ENCODE data around the gene LHFPL5.

The LHFPL5 gene

DNA sequence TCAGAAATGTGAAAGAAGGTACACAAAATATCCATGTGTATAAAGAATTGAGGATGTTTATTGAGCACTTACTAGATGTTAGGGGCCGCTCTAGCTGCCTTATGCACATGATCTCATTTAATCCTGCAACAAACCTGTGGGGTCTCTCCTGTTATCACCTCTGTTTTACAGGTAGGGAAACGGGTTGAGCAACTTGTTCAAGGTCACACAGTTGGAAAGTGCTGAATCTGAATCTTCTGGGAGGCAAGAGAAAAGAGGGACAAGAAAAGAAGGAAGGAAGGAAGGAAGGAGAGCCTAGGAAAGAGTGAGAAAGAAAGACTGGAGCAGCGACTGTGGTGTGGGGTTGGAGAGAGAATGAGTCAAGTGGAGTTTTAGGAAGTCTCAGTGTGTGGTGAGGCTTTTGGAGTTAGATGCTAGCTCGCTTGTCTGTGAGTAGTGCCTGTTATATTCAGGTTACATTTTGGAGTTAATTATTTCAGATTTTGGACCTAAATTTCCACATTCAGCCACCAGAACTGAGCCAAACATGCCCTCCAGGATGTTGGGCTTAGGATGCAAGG is 16.6 kb upstream of the LHFPL5 start:
- DNase-seq (ENCODE audit: low read depth) = no peak
- TF ChIP-seq CTCF (IDR thresholded peaks at IDR 0.05; ENCODE audit: low read depth, low read length, missing control alignments) = no peak
- no peak overlapping the region for H3K4me3 ChIP-seq (ENCODE audit: low read depth, low read length)

DNA sequence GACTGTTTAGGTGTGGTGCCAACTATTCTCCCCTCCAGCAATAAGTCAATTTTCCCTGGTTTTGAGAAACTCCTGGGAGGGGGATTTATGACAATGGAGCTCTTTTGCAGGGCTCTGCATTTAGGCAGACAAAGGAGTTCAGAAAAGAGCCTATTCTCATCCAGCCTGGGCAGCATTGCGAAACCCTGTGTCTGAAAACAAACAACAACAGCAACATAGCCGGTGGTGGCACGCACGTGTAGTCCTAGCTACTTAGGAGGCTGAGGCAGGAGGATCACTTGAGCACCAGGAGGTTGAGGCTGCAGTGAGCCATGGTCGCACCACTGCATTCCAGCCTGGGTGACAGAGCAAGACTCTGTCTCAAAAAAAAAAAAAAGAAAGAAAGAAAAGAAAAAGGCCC is 14.5 kb upstream of the LHFPL5 start:
- TF ChIP-seq CTCF (IDR thresholded peaks at IDR 0.05; ENCODE audit: low read depth, low read length, missing control alignments) = no peak
- no peak overlapping the region for H3K4me3 ChIP-seq (ENCODE audit: low read depth, low read length)
- no peak for DNase-seq (ENCODE audit: low read depth)

- no peak for DNase-seq (ENCODE audit: low read depth)
- TF ChIP-seq CTCF (IDR thresholded peaks at IDR 0.05; ENCODE audit: low read depth, low read length, missing control alignments) = no peak
- no peak overlapping the region for H3K4me3 ChIP-seq (ENCODE audit: low read depth, low read length)
These were observed 10.4 kb upstream of the LHFPL5 start for GRCh38 chr6:35794536-35795452.

DNA sequence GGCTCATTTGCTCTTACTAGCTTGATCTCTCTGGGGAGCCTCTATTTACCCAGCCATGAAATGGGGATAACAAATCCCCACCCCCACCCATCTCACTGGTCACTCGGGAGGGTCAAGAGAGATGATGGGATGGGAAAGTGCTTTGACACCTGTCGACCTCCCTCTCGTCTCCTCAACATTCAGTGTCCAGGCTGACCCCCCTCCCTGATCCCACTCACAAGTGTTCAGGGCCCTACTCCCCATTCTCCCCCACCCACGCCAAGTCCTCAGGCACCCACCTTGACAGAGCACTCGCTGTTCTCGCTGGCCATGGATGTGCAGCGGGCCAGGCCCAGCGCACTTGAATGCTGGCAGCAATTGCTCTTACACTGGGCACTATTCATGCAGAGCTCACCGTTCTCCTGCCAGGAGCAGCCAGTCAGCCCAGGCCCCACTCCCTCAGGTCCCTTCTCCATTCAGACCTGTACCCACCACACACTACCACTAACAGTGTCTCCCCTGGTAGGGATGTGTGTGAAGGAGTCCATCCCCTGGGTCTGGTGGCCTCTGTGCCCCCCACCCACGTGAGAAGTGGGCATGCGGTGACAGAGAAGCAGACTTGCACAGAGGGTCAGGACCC is 9.6 kb upstream of the LHFPL5 start:
- TF ChIP-seq CTCF (IDR thresholded peaks at IDR 0.05; ENCODE audit: low read depth, low read length, missing control alignments) = no peak
- H3K4me3 ChIP-seq (ENCODE audit: low read depth, low read length) = no peak overlapping the region
- DNase-seq (ENCODE audit: low read depth) = no peak

- no peak for DNase-seq (ENCODE audit: low read depth)
- no peak overlapping the region for H3K4me3 ChIP-seq (ENCODE audit: low read depth, low read length)
- no peak for TF ChIP-seq CTCF (IDR thresholded peaks at IDR 0.05; ENCODE audit: low read depth, low read length, missing control alignments)
These were observed 8.9 kb upstream of the LHFPL5 start for GRCh38 chr6:35796236-35796635.

GRCh38 chr6:35797837-35798526 is 7.2 kb upstream of the LHFPL5 start:
- TF ChIP-seq CTCF (IDR thresholded peaks at IDR 0.05; ENCODE audit: low read depth, low read length, missing control alignments) = no peak
- H3K4me3 ChIP-seq (ENCODE audit: low read depth, low read length) = no peak overlapping the region

More at GRCh38 chr6:35797837-35798526, 7.2 kb upstream of the LHFPL5 start:
- DNase-seq (ENCODE audit: low read depth) = no peak
